Right cardiac atrium (tissue), 5 donors: ENCODE results near the gene IRX3. TPM values are rescaled to one million over a fixed set of nuclear protein-coding genes. Genes with fewer than 3 reads are reported as not detected.

Source experiments
- ATAC-seq, 2 donors: fragments of 200-7000 bp; cut with Tn5 transposase; one replicate each; pipeline versions ENCODE4 v1.8.0 to v1.9.1; 2020; ENCODE audit warnings: moderate library complexity in 2 of 2, mild to moderate bottlenecking in 1 of 2
- DNase-seq, 3 donors: peaks; one replicate each; pipeline ENCODE4 v3.0.0-alpha.2; 2020
- H3K27ac ChIP-seq: one replicate; pipeline ENCODE4 v1.5.1; 2013; ENCODE audit warnings: mild to moderate bottlenecking, low read length, control low read depth, moderate library complexity
- H3K27me3 ChIP-seq: one replicate; pipeline ENCODE4 v1.6.1; 2013; ENCODE audit not compliant: control insufficient read depth, insufficient read depth
- H3K4me1 ChIP-seq: one replicate; pipeline ENCODE4 v1.6.1; 2013; ENCODE audit warnings: low read length; ENCODE audit not compliant: control insufficient read depth, insufficient read depth
- H3K4me3 ChIP-seq: one replicate; pipeline ENCODE4 v1.5.1; 2013; ENCODE audit warnings: low read length, control low read depth
- H3K9me3 ChIP-seq: one replicate; pipeline ENCODE4 v1.6.1; 2013; ENCODE audit warnings: low read length; ENCODE audit not compliant: control insufficient read depth
- WGBS: extraction: QIAGEN DNeasy Blood & Tissue Kit; methylation state at CpG from one replicate; pipeline ENCODE4 v1.1.7; 2013; 5-methylcytosine and 5-hydroxymethylcytosine counted together
- intact Hi-C, 4 donors: fragments of 100-400 bp; cut with DNase I; formaldehyde crosslinking; loops; one replicate each; pipeline versions ENCODE4 v1.11.0 to v1.14.0; 2022 to 2023
- polyA plus RNA-seq: library from polyadenylated mRNA; stranded (reverse); fragments of 200-250 nt; gene quantifications from one replicate; pipeline ENCODE4 v1.2.3, GENCODE V29; 2013
- total RNA-seq, 4 donors: library from RNA; stranded (reverse); fragmentation: NEBNext Ultra II Directional; extraction: Animal tissue kit (Norgen Biotek cat#: 25700); gene quantifications; one replicate each; pipeline ENCODE4 v1.2.1, GENCODE V29; 2021
- donor health status: healthy with polysubstance abuse.
- donor health status: DM: no; HTN: yes; CAD: no.
- donor health status: DM: no; HTN: no; CAD: no.
- donor health status: DM: no; HTN: yes; CAD: no; lungs with severe emphysema.
- donor health status: DM: yes; HTN: yes; CAD: no.

The IRX3 gene
- total and polyA plus RNA-seq, 5 donors = 7.3 to 17.8 (median 14.2) TPM

GRCh38 chr16:54245788-54246453, 40.7 kb downstream of the IRX3 start:
- intact Hi-C loops = no loop called here
- Histone ChIP-seq H3K4me3 (no peak overlapping the region), H3K27ac (no peak overlapping the region), H3K27me3 (no peaks in the 10 kb centered on the region), H3K4me1 (no peaks in the 10 kb centered on the region), H3K9me3 (no peaks in the 10 kb centered on the region)
- ATAC-seq (no peak), DNase-seq (no peak)
- WGBS = 82% methylated on average over 4 of the region's 4 CpGs

DNA sequence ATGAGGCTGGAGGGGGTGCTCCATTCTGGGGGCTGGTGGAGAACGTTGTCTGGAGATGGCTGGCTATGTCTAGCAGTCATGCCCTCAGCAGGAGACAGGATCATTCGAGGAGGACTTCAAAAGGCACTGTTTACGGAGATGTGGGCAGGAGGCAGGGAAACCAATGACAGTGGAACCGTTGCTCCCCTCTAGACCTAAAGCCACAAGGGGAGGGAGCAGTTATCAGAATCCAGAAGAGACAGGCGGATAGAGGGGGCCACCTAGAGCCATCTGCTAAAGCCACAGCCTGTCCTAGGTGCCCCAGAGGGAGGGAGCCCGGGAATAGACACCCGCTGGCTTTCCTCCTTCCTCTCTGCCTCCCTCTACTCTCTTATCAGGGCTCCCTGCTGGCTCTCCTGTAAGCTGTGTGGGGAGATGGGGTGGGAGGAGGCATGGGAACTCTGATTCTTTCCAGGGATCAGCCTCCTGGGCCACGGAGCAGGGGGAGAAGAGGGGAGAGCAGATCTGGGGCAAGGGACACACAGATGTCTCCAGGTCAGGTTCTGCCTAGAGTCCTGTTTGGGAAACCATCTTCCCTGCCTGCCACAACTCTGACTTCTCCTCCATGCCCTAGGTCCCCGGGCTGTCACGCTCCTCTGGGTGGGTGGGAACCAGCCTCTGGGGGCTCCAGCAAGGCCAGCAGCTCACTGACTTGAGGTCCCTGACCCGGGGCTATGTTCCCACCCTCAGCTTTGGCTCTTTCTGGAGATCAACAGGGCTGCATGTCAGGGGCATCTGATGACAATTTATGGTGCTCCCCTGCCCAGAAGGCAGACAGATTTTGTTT, 42.3 kb downstream of the IRX3 start:
- H3K4me3 ChIP-seq = no peak overlapping the region
- no peaks in the 10 kb centered on the region for H3K9me3 ChIP-seq
- intact Hi-C loops = no loop called here
- WGBS = 45% methylated on average over 11 of the region's 11 CpGs
- no peaks in the 10 kb centered on the region for H3K27me3 ChIP-seq
- no peak overlapping the region for H3K27ac ChIP-seq
- peaks cover 2% of the 10 kb centered on the region for H3K4me1 ChIP-seq
- ATAC-seq = peak in 1 of 2 donors; percentile 22
- DNase-seq = no peak

DNA sequence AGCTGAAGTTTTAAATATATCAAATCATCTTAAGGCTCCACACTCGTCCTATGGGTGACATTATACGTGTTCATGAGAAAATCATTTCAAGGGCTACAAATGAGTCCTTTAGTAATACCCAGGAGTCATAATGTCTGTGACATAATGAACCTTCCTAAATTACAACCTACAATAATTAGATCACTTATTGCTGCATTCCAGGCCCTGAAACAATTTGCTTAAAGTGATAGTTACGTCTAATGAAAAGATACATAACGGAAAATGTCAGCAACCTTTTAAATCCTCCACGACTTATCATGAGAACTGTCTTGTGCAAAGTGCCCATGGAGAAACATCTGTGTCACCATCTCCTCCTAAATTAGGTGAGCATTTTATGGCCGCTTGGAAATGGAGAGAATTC, 43.4 kb downstream of the IRX3 start:
- no peak for ATAC-seq
- intact Hi-C loops = no loop called here
- no peak overlapping the region for H3K27ac ChIP-seq
- no peaks in the 10 kb centered on the region for H3K9me3 ChIP-seq
- no peak overlapping the region for H3K4me3 ChIP-seq
- DNase-seq = no peak
- WGBS = 91% methylated on average over 6 of the region's 6 CpGs
- peaks cover 2% of the 10 kb centered on the region for H3K4me1 ChIP-seq
- no peaks in the 10 kb centered on the region for H3K27me3 ChIP-seq

DNA sequence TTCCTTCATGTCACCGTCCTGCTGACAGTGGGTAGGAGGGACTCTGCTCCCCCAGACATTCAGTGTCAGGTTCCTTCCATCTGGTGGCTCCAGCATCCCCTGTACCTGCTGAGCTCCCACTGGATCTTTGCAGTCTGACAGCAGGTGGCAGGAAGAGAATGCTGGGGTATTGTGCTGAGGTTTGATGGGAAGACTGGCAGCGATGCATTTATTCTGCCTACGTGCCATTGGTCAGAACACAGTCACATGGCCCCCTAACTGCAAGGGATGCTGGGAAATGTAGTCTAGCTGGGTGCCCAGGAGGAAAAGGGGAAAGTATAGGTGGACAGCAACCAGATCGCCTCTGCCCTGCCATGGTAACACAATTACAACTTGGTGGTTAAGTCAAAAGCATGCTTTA, 44.4 kb downstream of the IRX3 start:
- DNase-seq = no peak
- 75% methylated on average over 4 of the region's 4 CpGs for WGBS
- intact Hi-C loops = no loop called here
- no peak for ATAC-seq
- H3K4me1 ChIP-seq = peaks cover 2% of the 10 kb centered on the region
- H3K4me3 ChIP-seq = no peak overlapping the region
- H3K27ac ChIP-seq = no peak overlapping the region
- no peaks in the 10 kb centered on the region for H3K9me3 ChIP-seq
- no peaks in the 10 kb centered on the region for H3K27me3 ChIP-seq

- Histone ChIP-seq H3K4me1 (peaks cover 2% of the 10 kb centered on the region), H3K27ac (no peak overlapping the region), H3K4me3 (no peak overlapping the region), H3K27me3 (no peaks in the 10 kb centered on the region), H3K9me3 (no peaks in the 10 kb centered on the region)
- WGBS = 72% methylated on average over 6 of the region's 6 CpGs
- DNase-seq = no peak
- intact Hi-C loops = no loop called here
- ATAC-seq = no peak
These were observed 45.1 kb downstream of the IRX3 start for GRCh38 chr16:54241525-54241924.

DNA sequence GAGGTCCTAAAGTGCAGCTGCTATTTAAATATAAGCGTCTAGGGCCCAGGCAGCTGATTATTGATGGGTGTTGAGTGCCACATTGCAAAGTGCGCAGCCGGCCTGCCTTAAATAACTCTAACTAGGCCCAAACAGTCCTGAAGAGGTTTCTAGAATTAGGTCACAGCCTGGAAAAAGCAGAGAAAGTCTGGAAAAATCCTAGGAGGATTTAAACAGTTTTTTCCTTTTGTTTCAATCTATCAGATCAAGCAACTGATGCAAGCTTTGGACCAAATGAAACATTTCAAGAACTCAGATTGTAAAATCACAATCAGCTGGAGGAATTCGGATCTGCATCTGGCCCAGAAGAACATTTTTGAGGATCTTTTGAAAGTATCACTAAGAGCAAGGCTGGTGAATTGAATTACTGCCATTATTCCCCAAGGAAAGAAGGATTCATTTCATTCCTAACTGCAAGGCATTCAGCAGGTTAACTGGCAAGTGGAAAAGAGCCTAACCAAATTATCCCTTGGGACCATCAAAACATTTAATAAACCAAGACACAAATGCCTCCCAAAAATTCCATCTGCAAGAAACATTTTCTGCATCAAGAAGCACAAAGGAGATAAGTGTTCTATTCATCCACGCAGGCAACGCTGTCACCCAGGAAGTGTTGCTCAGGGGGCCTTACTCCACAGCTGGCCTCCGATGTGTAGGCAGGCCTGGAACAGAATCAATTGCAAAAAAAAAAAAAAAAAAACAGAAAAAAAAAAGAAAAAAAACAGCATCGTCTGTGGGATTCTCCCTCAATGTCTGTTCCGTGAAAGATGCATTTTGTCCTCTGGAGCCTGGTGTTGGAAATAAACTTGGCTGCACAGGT, 46.1 kb downstream of the IRX3 start:
- intact Hi-C loops = no loop called here
- no peak overlapping the region for H3K4me3 ChIP-seq
- ATAC-seq (peak; percentile 46 to 68), DNase-seq (peak in 1 of 3 donors; percentile 68)
- peaks cover 2% of the 10 kb centered on the region for H3K4me1 ChIP-seq
- no peaks in the 10 kb centered on the region for H3K9me3 ChIP-seq
- 47% methylated on average over 9 of the region's 9 CpGs for WGBS
- no peaks in the 10 kb centered on the region for H3K27me3 ChIP-seq
- no peak overlapping the region for H3K27ac ChIP-seq

GRCh38 chr16:54239456-54239855, 47.1 kb downstream of the IRX3 start:
- ATAC-seq (peak; percentile 68 to 78), DNase-seq (peak in 2 of 3 donors; percentile 78 to 81)
- no peaks in the 10 kb centered on the region for H3K27me3 ChIP-seq
- WGBS = 44% methylated on average over 8 of the region's 8 CpGs
- H3K27ac ChIP-seq = no peak overlapping the region
- H3K4me1 ChIP-seq = peaks cover 2% of the 10 kb centered on the region
- H3K9me3 ChIP-seq = no peaks in the 10 kb centered on the region
- intact Hi-C loops = no loop called here
- H3K4me3 ChIP-seq = no peak overlapping the region

DNA sequence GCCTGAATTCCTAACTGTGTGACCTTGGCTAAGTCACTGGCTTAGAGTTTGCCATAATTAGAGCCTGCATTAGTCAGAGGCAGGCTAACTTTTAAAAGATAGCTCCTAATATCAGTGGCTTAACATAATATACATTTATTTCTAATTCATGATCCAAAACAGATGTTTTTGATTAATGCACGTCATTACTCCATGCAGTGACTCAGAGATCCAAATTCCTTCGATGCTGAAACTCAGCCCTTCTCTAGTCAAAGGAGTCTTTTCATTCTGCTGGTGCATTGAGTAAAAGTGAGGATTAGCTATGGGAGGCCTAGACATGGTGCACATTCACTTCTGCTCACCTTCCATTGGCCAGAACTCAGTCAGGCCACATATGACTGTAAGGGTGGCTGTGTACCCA, 49.8 kb downstream of the IRX3 start:
- no peak overlapping the region for H3K27ac ChIP-seq
- H3K9me3 ChIP-seq = no peaks in the 10 kb centered on the region
- no peaks in the 10 kb centered on the region for H3K27me3 ChIP-seq
- no peak overlapping the region for H3K4me3 ChIP-seq
- intact Hi-C loops = no loop called here
- ATAC-seq (no peak), DNase-seq (no peak)
- 75% methylated on average over 2 of the region's 2 CpGs for WGBS
- H3K4me1 ChIP-seq = peaks cover 2% of the 10 kb centered on the region

- WGBS = 49% methylated on average over 4 of the region's 4 CpGs
- Histone ChIP-seq H3K4me3 (no peak overlapping the region), H3K27ac (no peak overlapping the region), H3K27me3 (no peaks in the 10 kb centered on the region), H3K4me1 (no peaks in the 10 kb centered on the region), H3K9me3 (no peaks in the 10 kb centered on the region)
- intact Hi-C loops = no loop called here
- no peak for DNase-seq
- no peak for ATAC-seq
These were observed 53.0 kb downstream of the IRX3 start for GRCh38 chr16:54233615-54234014.
